Lung (tissue), 12 donors: ENCODE measurements around the gene BRMS1L. TPM values are rescaled to one million over a fixed set of nuclear protein-coding genes. Genes with fewer than 3 reads are reported as not detected.

Experiments
- ATAC-seq: fragments of 200-7000 bp; cut with Tn5 transposase; one replicate; pipeline ENCODE4 v1.9.1; 2020; ENCODE audit warnings: moderate number of reproducible peaks; ENCODE audit not compliant: insufficient read depth, low FRiP score
- DNase-seq, 3 donors: peaks; one replicate each; pipeline ENCODE4 v3.0.0-alpha.2; 2013 to 2017
- H3K27ac ChIP-seq, 2 donors: one replicate each; pipeline ENCODE4 v1.5.1; 2013; ENCODE audit warnings: mild to moderate bottlenecking in 2 of 2, moderate library complexity in 2 of 2, control low read depth in 1 of 2, inconsistent platforms in 1 of 2, low read depth in 1 of 2, low read length in 1 of 2
- H3K27me3 ChIP-seq, 3 donors: one replicate each; pipeline ENCODE4 v1.5.1; 2013; ENCODE audit warnings: low read length in 2 of 3; ENCODE audit not compliant: control insufficient read depth in 3 of 3, insufficient read depth in 3 of 3
- H3K36me3 ChIP-seq, 4 donors: one replicate each; pipeline ENCODE4 v1.5.1; 2013; ENCODE audit warnings: low read length in 4 of 4, mild to moderate bottlenecking in 1 of 4, moderate library complexity in 1 of 4; ENCODE audit not compliant: control insufficient read depth in 4 of 4, insufficient read depth in 4 of 4
- H3K4me1 ChIP-seq, 5 donors: one replicate each; pipeline ENCODE4 v1.5.1; 2013; ENCODE audit warnings: low read length in 5 of 5, mild to moderate bottlenecking in 2 of 5, moderate library complexity in 1 of 5; ENCODE audit not compliant: control insufficient read depth in 5 of 5, insufficient read depth in 5 of 5
- H3K4me3 ChIP-seq: one replicate; pipeline ENCODE4 v1.5.1; 2013; ENCODE audit warnings: mild to moderate bottlenecking, control low read depth, moderate library complexity
- H3K9ac ChIP-seq, 2 donors: one replicate each; pipeline ENCODE4 v1.5.1; 2013; ENCODE audit warnings: low read length in 2 of 2, control low read depth in 1 of 2; ENCODE audit not compliant: insufficient read depth in 1 of 2
- H3K9me3 ChIP-seq, 4 donors: one replicate each; pipeline ENCODE4 v1.5.1; 2013; ENCODE audit warnings: low read length in 3 of 4, mild to moderate bottlenecking in 1 of 4, moderate library complexity in 1 of 4; ENCODE audit not compliant: control insufficient read depth in 4 of 4, insufficient read depth in 3 of 4
- WGBS, 2 donors: extraction: QIAGEN DNeasy Blood & Tissue Kit; methylation state at CpG; one replicate each; pipeline ENCODE4 v1.1.7; 2013; 5-methylcytosine and 5-hydroxymethylcytosine counted together
- polyA plus RNA-seq, 2 donors: library from polyadenylated mRNA; stranded (reverse); fragments of 200-250 nt; gene quantifications; one replicate each; pipeline ENCODE4 v1.2.1, GENCODE V29; 2013
- total RNA-seq, 2 donors: library from RNA; depleted of rRNA in 1 of 2; stranded (reverse); fragments of >200 nt in 1 of 2; gene quantifications; one replicate each; pipeline ENCODE4 v1.2.1, GENCODE V29; 2014 to 2021
- TF ChIP-seq, protein P1 (sequence below): IDR thresholded peaks from 2 replicates; pipeline ENCODE4 v1.5.1; 2012; ENCODE audit warnings: mild to moderate bottlenecking; ENCODE audit errors: control extremely low read depth, extremely low read depth
- donor health status: control.
- donor health status: control.
- donor health status: Bipolar disorder and iron deficiency.
- donor health status: healthy.
- donor health status: DM: yes; HTN: yes; CAD: no.

The BRMS1L gene
- total and polyA plus RNA-seq, 4 donors = 5.0 to 17.4 (median 6.3) TPM

DNA sequence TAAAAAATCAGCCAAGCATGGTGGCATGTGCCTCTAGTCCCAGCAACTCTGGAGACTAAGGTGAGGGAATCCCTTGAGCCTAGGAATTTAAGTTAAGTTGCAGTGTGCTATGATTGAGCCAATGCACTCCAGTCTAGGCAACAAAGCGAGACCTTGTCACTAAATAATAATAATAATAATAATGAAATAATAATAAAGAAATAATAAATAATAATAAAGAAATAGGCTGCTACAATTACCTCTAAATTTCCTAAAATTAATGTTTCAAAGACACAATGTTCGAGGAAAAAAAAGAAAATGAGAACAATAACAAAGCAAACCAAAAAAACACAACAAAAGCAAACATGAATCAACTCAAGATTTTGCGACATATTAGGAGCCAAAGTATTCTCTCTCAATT lies 46.8 kb upstream of the BRMS1L start:
- no peak overlapping the region for H3K27ac ChIP-seq
- WGBS, 2 donors = 96 to 98% methylated on average over 3 of the region's 3 CpGs
- TF ChIP-seq, protein P1, sequence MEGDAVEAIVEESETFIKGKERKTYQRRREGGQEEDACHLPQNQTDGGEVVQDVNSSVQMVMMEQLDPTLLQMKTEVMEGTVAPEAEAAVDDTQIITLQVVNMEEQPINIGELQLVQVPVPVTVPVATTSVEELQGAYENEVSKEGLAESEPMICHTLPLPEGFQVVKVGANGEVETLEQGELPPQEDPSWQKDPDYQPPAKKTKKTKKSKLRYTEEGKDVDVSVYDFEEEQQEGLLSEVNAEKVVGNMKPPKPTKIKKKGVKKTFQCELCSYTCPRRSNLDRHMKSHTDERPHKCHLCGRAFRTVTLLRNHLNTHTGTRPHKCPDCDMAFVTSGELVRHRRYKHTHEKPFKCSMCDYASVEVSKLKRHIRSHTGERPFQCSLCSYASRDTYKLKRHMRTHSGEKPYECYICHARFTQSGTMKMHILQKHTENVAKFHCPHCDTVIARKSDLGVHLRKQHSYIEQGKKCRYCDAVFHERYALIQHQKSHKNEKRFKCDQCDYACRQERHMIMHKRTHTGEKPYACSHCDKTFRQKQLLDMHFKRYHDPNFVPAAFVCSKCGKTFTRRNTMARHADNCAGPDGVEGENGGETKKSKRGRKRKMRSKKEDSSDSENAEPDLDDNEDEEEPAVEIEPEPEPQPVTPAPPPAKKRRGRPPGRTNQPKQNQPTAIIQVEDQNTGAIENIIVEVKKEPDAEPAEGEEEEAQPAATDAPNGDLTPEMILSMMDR = no peak
- no peak overlapping the region for H3K9ac ChIP-seq
- no peak overlapping the region for H3K4me3 ChIP-seq
- peaks cover 0 to 3% (median under 1%) of the 10 kb centered on the region in 4 donors for H3K9me3 ChIP-seq
- H3K4me1 ChIP-seq = no peaks in the 10 kb centered on the region
- DNase-seq (no peak), ATAC-seq (no peak)
- H3K36me3 ChIP-seq = no peaks in the 10 kb centered on the region
- no peaks in the 10 kb centered on the region for H3K27me3 ChIP-seq

DNA sequence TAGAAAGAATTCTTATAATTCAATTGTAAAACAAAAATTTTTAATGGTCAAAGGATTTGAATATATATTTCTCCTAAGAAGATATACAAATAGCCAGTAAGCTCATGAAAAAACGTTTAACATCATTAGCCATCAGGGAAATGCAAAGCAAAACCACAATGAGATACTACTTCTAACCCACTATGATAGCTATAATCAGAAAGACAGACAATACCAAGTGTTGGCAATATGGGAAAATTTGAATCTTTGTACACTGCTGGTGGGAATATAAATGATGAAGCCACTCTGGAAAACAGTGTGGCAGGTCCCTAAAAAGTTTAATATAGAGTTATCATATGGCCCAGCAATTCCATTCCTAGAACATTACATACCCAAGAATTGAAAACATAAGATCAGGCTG lies 42.4 kb upstream of the BRMS1L start:
- WGBS, 2 donors = 64 to 76% methylated on average over 1 of the region's 1 CpG
- H3K9me3 ChIP-seq = peaks cover 0 to 3% (median under 1%) of the 10 kb centered on the region in 4 donors
- no peak for ATAC-seq

DNA sequence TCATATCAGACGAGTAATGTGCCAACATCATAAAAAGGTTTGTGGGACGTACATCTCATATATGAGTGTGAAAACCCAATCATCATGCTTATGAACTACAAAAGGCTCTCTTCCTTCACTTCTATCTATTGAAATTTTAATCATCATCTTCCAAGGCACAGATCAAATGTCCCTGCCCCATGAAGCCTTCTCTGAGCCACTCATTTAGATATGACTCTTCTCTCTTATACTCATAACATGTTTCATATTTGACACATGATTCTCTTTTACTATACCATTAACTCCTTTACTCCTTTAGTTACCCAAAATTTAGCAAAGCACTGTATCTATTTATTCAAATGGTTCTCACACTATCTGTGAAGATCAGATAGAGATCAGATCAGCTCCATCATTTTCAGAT lies 39.3 kb upstream of the BRMS1L start:
- WGBS, 2 donors = 93 to 96% methylated on average over 2 of the region's 2 CpGs
- Histone ChIP-seq H3K9ac (no peak overlapping the region), H3K9me3 (no peaks in the 10 kb centered on the region), H3K4me3 (no peak overlapping the region), H3K36me3 (no peaks in the 10 kb centered on the region), H3K27me3 (no peaks in the 10 kb centered on the region), H3K4me1 (peaks cover 0 to 3% (median 0%) of the 10 kb centered on the region in 5 donors), H3K27ac (no peak overlapping the region)
- TF ChIP-seq, protein P1 = no peak
- ATAC-seq (no peak), DNase-seq (no peak)

More for the DNA sequence above, 42.4 kb upstream of the BRMS1L start:
- peaks cover 0 to 3% (median 0%) of the 10 kb centered on the region in 5 donors for H3K4me1 ChIP-seq
- no peak overlapping the region for H3K9ac ChIP-seq
- H3K27ac ChIP-seq = no peak overlapping the region
- H3K36me3 ChIP-seq = no peaks in the 10 kb centered on the region
- no peak overlapping the region for H3K4me3 ChIP-seq
- DNase-seq = no peak
- TF ChIP-seq, protein P1 = no peak
- H3K27me3 ChIP-seq = no peaks in the 10 kb centered on the region

DNA sequence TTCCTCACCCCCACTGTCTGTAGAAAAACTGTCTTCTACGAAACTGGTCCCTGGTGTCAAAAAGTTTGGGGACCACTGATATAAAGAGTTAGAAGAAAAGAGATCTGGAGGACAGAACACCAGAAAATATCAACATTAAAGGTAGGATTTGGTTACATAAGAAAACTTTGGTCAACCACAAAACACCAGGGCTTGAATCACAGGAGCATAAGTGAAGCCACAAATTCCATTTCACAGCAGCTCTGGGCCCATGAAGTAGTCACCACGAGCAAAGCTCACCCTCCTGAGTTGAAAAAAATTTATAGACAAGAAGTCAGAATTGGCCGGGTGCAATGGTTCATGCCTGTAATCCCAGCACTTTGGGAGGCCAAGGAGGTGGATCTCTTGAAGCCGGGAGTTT lies 36.5 kb upstream of the BRMS1L start:
- Histone ChIP-seq H3K27me3 (no peaks in the 10 kb centered on the region), H3K4me1 (peaks cover 0 to 3% (median 0%) of the 10 kb centered on the region in 5 donors), H3K9me3 (no peaks in the 10 kb centered on the region), H3K36me3 (no peaks in the 10 kb centered on the region), H3K4me3 (no peak overlapping the region), H3K9ac (no peak overlapping the region), H3K27ac (no peak overlapping the region)
- WGBS, 2 donors = 91 to 95% methylated on average over 4 of the region's 4 CpGs
- TF ChIP-seq, protein P1 = no peak
- ATAC-seq = no peak
- no peak for DNase-seq
